OCI-LY7 (cell line): ENCODE measurements around the gene MYH10. TPM values are rescaled to one million over a fixed set of nuclear protein-coding genes. Genes with fewer than 3 reads are reported as not detected.

Experiments used
- BruUV-seq: library from RNA; stranded (reverse); fragments of 400-500 nt; replicated peaks from 2 replicates; lab custom pipeline; 2021; lab: Mats Ljungman, UMichigan
- CTCF ChIA-PET: fragments of 300-600 bp; sonication (Branson Sonifier 250); formaldehyde crosslinking; loops from one replicate; lab custom pipeline; 2022; ENCODE audit warnings: antibody characterized with exemption; ENCODE audit not compliant: unreplicated experiment; lab: Charles Lee
- POLR2A ChIA-PET: fragments of 300-600 bp; sonication (Branson Sonifier 250); formaldehyde crosslinking; loops from one replicate; lab custom pipeline; 2022; ENCODE audit warnings: antibody characterized with exemption; lab: Charles Lee
- DNase-seq: peaks from one replicate; pipeline ENCODE4 v3.0.0-alpha.2; 2015; ENCODE audit warnings: low spot score
- H2AFZ ChIP-seq: fragments of 200-600 bp; sonication (generic), shearing (Covaris generic); 2 replicates; pipeline ENCODE4 v1.6.1; 2014; ENCODE audit warnings: mild to moderate bottlenecking, antibody characterized with exemption, low read length, moderate library complexity
- H3K27ac ChIP-seq: fragments of 200-600 bp; sonication (generic); 2 replicates; pipeline ENCODE4 v1.5.1; 2014; ENCODE audit warnings: mixed run types, low read depth, mild to moderate bottlenecking, moderate library complexity, low read length, inconsistent platforms; ENCODE audit not compliant: poor library complexity, severe bottlenecking
- H3K36me3 ChIP-seq: fragments of 200-600 bp; sonication (generic); 2 replicates; pipeline ENCODE4 v1.6.1; 2014; ENCODE audit warnings: mild to moderate bottlenecking, antibody characterized with exemption, low read length, moderate library complexity, mixed read lengths; ENCODE audit not compliant: insufficient read depth
- H3K4me1 ChIP-seq: fragments of 200-600 bp; sonication (generic); 2 replicates; pipeline ENCODE4 v1.5.1; 2014; ENCODE audit warnings: mild to moderate bottlenecking, low read length; ENCODE audit not compliant: insufficient read depth, poor library complexity, severe bottlenecking
- H3K4me2 ChIP-seq: fragments of 200-600 bp; sonication (generic); 2 replicates; pipeline ENCODE4 v1.6.1; 2014; ENCODE audit warnings: mild to moderate bottlenecking, low read length
- H3K4me3 ChIP-seq: fragments of 200-600 bp; sonication (generic); 2 replicates; pipeline ENCODE4 v1.5.1; 2014; ENCODE audit warnings: mild to moderate bottlenecking, low read depth, low read length; ENCODE audit not compliant: poor library complexity, severe bottlenecking
- H3K79me2 ChIP-seq: fragments of 200-600 bp; sonication (generic); 2 replicates; pipeline ENCODE4 v1.6.1; 2016; ENCODE audit warnings: low read depth, mild to moderate bottlenecking, low read length, moderate library complexity, mixed read lengths; ENCODE audit not compliant: insufficient read depth
- H3K9me2 ChIP-seq: fragments of 200-600 bp; sonication (generic); 2 replicates; pipeline ENCODE4 v1.6.1; 2016; ENCODE audit warnings: mild to moderate bottlenecking, low read length, mixed read lengths; ENCODE audit not compliant: insufficient read depth
- H3K9me3 ChIP-seq: fragments of 200-600 bp; sonication (generic); 2 replicates; pipeline ENCODE4 v1.6.1; 2014; ENCODE audit warnings: mild to moderate bottlenecking, mixed run types, low read length, mixed read lengths
- H4K20me1 ChIP-seq: fragments of 200-600 bp; sonication (generic); 2 replicates; pipeline ENCODE4 v1.6.1; 2014; ENCODE audit warnings: mild to moderate bottlenecking, antibody characterized with exemption, low read length, moderate library complexity, mixed read lengths; ENCODE audit not compliant: insufficient read depth
- EZH2phosphoT487 ChIP-seq: fragments of 200-600 bp; sonication (generic); IDR thresholded peaks from 2 replicates; pipeline ENCODE4 v1.6.1; 2018; ENCODE audit warnings: low read depth, borderline replicate concordance, mild to moderate bottlenecking, mixed run types, antibody characterized with exemption, low read length, moderate library complexity, mixed read lengths
- intact Hi-C: fragments of 100-400 bp; cut with micrococcal nuclease; formaldehyde crosslinking; loops from one replicate; pipeline ENCODE4 v1.10.0; 2022; ENCODE audit not compliant: unreplicated experiment
- total RNA-seq, 2 experiments: library from RNA; depleted of rRNA in 1 of 2; stranded (reverse); fragments of >200 nt in 1 of 2; shearing (Covaris generic) in 1 of 2; gene quantifications; 2 replicates each; pipeline ENCODE4 v1.2.3, GENCODE V29; 2014 to 2022
- TF ChIP-seq, protein P1 (sequence below): fragments of 200-600 bp; sonication (generic); conservative IDR thresholded peaks from 2 replicates; pipeline ENCODE4 v1.5.1; 2014; ENCODE audit warnings: mild to moderate bottlenecking, antibody characterized with exemption, low read length, moderate library complexity, mixed read lengths

MYH10 gene
- total RNA-seq, 2 experiments from 2014 or later = 41.9 to 60.4 TPM

DNA sequence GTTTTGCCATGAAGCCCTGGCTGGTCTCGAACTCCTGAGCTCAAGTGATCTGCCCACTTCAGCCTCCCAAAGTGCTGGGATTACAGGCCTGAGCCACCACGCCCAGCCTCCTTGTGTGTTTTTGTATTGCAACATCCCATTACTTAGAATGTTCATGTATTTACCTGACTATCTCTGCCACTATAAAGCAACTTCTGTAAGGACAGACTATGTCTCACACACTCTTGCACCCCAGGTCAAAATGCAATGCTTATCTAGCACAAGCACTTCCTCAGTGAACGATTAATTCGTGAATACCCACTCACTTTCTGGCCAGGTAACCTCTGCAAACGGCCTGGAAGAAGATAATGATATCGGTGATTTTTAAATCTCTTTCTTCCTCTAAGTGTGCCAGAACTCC, 112.2 kb downstream of the MYH10 start:
- POLR2A ChIA-PET = interaction anchor here (0.9 kb wide), 1 partner anchor 11 kb away, joined by 3 read pairs; no protein-coding TSS in a partner anchor
- Histone ChIP-seq H3K36me3 (peaks cover 34% of the 10 kb centered on the region), H3K79me2 (no peaks in the 10 kb centered on the region), H3K9me2 (no peaks in the 10 kb centered on the region), H3K4me3 (no peak overlapping the region), H2AFZ (no peak overlapping the region), H4K20me1 (no peaks in the 10 kb centered on the region), H3K9me3 (no peaks in the 10 kb centered on the region), H3K4me2 (no peak overlapping the region), H3K4me1 (no peaks in the 10 kb centered on the region), H3K27ac (no peak overlapping the region)
- CTCF ChIA-PET = no interaction called here
- BruUV-seq = no TSS peak
- intact Hi-C loops = no loop called here
- TF ChIP-seq EZH2phosphoT487 = no peak
- TF ChIP-seq, protein P1, sequence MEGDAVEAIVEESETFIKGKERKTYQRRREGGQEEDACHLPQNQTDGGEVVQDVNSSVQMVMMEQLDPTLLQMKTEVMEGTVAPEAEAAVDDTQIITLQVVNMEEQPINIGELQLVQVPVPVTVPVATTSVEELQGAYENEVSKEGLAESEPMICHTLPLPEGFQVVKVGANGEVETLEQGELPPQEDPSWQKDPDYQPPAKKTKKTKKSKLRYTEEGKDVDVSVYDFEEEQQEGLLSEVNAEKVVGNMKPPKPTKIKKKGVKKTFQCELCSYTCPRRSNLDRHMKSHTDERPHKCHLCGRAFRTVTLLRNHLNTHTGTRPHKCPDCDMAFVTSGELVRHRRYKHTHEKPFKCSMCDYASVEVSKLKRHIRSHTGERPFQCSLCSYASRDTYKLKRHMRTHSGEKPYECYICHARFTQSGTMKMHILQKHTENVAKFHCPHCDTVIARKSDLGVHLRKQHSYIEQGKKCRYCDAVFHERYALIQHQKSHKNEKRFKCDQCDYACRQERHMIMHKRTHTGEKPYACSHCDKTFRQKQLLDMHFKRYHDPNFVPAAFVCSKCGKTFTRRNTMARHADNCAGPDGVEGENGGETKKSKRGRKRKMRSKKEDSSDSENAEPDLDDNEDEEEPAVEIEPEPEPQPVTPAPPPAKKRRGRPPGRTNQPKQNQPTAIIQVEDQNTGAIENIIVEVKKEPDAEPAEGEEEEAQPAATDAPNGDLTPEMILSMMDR = no peak
- no peak for DNase-seq

DNA sequence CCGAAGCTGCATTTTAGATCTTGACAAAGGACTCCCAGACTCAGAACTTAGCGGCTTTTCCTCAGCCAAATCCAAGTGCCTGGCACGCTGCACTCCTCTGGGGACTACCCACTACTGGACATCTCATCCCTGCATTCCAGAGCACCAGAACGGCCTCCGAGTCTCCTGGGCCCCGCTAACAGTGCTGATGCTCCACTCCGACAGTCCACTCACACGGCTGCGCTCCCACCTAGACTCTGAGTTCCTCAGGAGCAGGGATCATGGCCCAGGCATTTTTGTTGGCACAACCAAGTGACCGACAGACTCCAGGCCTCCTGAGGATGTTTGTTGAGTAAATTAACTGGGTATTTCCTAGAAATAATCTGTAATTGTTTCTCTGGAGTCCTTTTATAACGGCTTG, 115.7 kb downstream of the MYH10 start:
- BruUV-seq = no TSS peak
- ChIA-PET POLR2A (no interaction called here), CTCF (no interaction called here)
- Histone ChIP-seq H3K4me3 (no peak overlapping the region), H3K27ac (no peak overlapping the region), H3K36me3 (peaks cover 59% of the 10 kb centered on the region), H3K9me3 (no peaks in the 10 kb centered on the region), H3K4me1 (no peaks in the 10 kb centered on the region), H2AFZ (no peak overlapping the region), H3K4me2 (no peak overlapping the region), H4K20me1 (no peaks in the 10 kb centered on the region), H3K9me2 (no peaks in the 10 kb centered on the region), H3K79me2 (no peaks in the 10 kb centered on the region)
- DNase-seq = no peak
- intact Hi-C loops = no loop called here
- TF ChIP-seq, protein P1 = no peak
- TF ChIP-seq EZH2phosphoT487 = no peak

DNA sequence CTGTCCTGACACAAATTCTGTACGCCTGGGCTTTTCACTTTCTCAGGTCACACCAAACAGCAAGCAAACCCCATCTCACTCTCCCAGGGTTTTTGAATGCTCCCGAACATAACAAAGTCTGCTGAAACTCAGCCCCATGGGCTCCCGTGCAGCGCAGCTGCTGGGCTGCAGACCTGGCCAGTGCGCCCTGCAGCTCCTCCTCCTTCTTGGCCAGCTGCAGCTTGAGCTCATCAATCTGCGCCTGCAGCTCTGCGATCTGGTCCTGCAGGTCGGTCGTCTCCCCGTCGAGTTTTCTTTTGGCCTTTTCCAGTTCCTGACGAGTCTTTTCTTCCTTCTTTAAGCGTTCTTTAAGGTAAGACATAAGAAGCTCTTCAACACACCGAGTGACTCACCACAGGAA, 124.4 kb downstream of the MYH10 start:
- Histone ChIP-seq H3K79me2 (no peaks in the 10 kb centered on the region), H3K4me2 (no peak overlapping the region), H3K36me3 (peaks cover 40% of the 10 kb centered on the region), H3K4me3 (no peak overlapping the region), H3K9me2 (no peaks in the 10 kb centered on the region), H2AFZ (no peak overlapping the region), H3K9me3 (no peaks in the 10 kb centered on the region), H3K27ac (no peak overlapping the region), H4K20me1 (no peaks in the 10 kb centered on the region), H3K4me1 (no peaks in the 10 kb centered on the region)
- intact Hi-C loops = no loop called here
- no TSS peak for BruUV-seq
- CTCF ChIA-PET = no interaction called here
- POLR2A ChIA-PET = no interaction called here
- DNase-seq = no peak
- TF ChIP-seq EZH2phosphoT487 = no peak
- TF ChIP-seq, protein P1 = no peak
